A673 (cell line): ENCODE results near the gene COL4A1. TPM values are rescaled to one million over a fixed set of nuclear protein-coding genes. Genes with fewer than 3 reads are reported as not detected.

Experiments
- BruUV-seq: library from RNA; stranded (reverse); fragments of 400-500 nt; replicated peaks from 2 replicates; lab custom pipeline; 2021; lab: Mats Ljungman, UMichigan
- CTCF ChIA-PET: fragments of 300-600 bp; sonication (Branson Sonifier 250); formaldehyde crosslinking; loops from one replicate; lab custom pipeline; 2022; ENCODE audit warnings: antibody characterized with exemption; lab: Charles Lee
- POLR2A ChIA-PET: fragments of 300-600 bp; sonication (Branson Sonifier 250); formaldehyde crosslinking; loops from one replicate; lab custom pipeline; 2022; ENCODE audit warnings: antibody characterized with exemption; ENCODE audit not compliant: low non-redundant PET; lab: Charles Lee
- DNase-seq: peaks from one replicate; pipeline ENCODE4 v3.0.0-alpha.2; 2015; ENCODE audit warnings: low spot score
- H3K27ac ChIP-seq: fragments of 200-600 bp; sonication (generic); 2 replicates; pipeline ENCODE4 v1.5.1; 2016; ENCODE audit warnings: mixed run types, low read depth, mild to moderate bottlenecking, mixed read lengths, antibody characterized with exemption, low read length; ENCODE audit not compliant: poor library complexity, severe bottlenecking
- H3K27me3 ChIP-seq: fragments of 200-600 bp; sonication (generic); replicated peaks from 2 replicates; pipeline ENCODE4 v1.6.1; 2017; ENCODE audit warnings: mixed run types, low read depth, mild to moderate bottlenecking, mixed read lengths, antibody characterized with exemption, low read length; ENCODE audit not compliant: insufficient read depth, poor library complexity
- H3K36me3 ChIP-seq: fragments of 200-600 bp; sonication (generic); 2 replicates; pipeline ENCODE4 v1.6.1; 2016; ENCODE audit warnings: mixed run types, mild to moderate bottlenecking, mixed read lengths, antibody characterized with exemption, low read length; ENCODE audit not compliant: insufficient read depth, poor library complexity, severe bottlenecking
- H3K4me1 ChIP-seq: fragments of 200-600 bp; sonication (generic); 2 replicates; pipeline ENCODE4 v1.6.1; 2017; ENCODE audit warnings: mixed run types, mild to moderate bottlenecking, mixed read lengths, antibody characterized with exemption, low read length; ENCODE audit not compliant: insufficient read depth, poor library complexity, severe bottlenecking
- H3K4me3 ChIP-seq: fragments of 200-600 bp; sonication (generic); 2 replicates; pipeline ENCODE4 v1.5.1; 2016; ENCODE audit warnings: low read depth, mixed run types, mild to moderate bottlenecking, mixed read lengths, low read length; ENCODE audit not compliant: poor library complexity, severe bottlenecking
- H3K9me3 ChIP-seq: fragments of 200-600 bp; sonication (generic); 2 replicates; pipeline ENCODE4 v1.6.1; 2016; ENCODE audit warnings: mixed run types, low read depth, mild to moderate bottlenecking, mixed read lengths, antibody characterized with exemption, low read length; ENCODE audit not compliant: poor library complexity, severe bottlenecking
- CTCF ChIP-seq: fragments of 300-800, 200-600 bp; sonication (generic); conservative IDR thresholded peaks from 2 replicates; pipeline ENCODE4 v1.5.1; 2017; ENCODE audit warnings: low read depth, mild to moderate bottlenecking, antibody characterized with exemption, low read length, moderate library complexity, mixed read lengths
- EZH2 ChIP-seq: fragments of 200-600 bp; sonication (generic); IDR thresholded peaks from 2 replicates; pipeline ENCODE4 v1.6.1; 2017; ENCODE audit warnings: borderline replicate concordance, low read depth, mild to moderate bottlenecking, mixed read lengths, antibody characterized with exemption, low read length; ENCODE audit not compliant: poor library complexity, severe bottlenecking
- intact Hi-C: fragments of 100-400 bp; cut with micrococcal nuclease; formaldehyde crosslinking; loops from one replicate; pipeline ENCODE4 v1.10.0; 2022; ENCODE audit not compliant: unreplicated experiment
- total RNA-seq: library from RNA; stranded (reverse); gene quantifications from 2 replicates; pipeline ENCODE4 v1.2.3, GENCODE V29; 2021

Gene COL4A1
- total RNA-seq, 1 experiment from 2014 or later, result 83.9 TPM

DNA sequence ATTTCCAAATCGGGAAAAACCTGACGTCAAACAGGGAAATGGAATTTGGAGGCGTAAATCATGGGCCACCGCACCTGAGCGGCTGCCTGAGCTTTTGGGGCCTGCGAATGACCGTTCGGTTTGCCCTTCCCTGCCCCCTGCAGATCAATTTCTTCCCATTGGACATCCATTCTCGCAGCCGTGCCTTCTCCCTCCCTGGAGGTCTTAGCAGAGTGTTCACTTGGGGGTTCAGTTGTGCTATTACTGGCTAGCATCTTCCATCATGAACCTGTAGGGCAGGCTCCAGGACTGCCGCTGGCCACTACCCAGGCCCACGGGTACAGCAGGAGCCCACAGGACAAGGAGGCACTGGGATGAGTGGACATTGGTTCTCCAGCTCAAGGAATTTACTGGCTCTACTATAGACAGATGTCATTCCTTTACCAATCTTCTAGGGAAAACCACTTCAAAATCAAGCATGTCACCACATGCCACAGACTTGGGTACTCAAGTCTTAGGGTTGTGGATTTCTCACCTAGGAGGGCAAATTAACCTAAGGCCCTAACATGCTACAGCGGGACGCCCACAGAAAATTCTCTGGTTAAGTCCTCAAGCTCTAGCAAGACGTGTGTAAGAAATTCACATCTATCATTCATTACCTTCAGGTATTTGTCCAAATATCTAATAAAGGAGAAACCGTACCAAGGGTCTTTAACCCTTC is 75.5 kb downstream of the COL4A1 start:
- no peak for DNase-seq
- H3K4me3 ChIP-seq, result no peak overlapping the region
- BruUV-seq, result no TSS peak
- no peaks in the 10 kb centered on the region for H3K9me3 ChIP-seq
- POLR2A ChIA-PET, result no interaction called here
- CTCF ChIA-PET, result no interaction called here
- intact Hi-C loops, result no loop called here
- no peaks in the 10 kb centered on the region for H3K27me3 ChIP-seq
- H3K36me3 ChIP-seq, result no peaks in the 10 kb centered on the region
- TF ChIP-seq EZH2 (no peak), CTCF (no peak)
- peaks cover 50% of the 10 kb centered on the region for H3K4me1 ChIP-seq
- H3K27ac ChIP-seq, result no peak overlapping the region

DNA sequence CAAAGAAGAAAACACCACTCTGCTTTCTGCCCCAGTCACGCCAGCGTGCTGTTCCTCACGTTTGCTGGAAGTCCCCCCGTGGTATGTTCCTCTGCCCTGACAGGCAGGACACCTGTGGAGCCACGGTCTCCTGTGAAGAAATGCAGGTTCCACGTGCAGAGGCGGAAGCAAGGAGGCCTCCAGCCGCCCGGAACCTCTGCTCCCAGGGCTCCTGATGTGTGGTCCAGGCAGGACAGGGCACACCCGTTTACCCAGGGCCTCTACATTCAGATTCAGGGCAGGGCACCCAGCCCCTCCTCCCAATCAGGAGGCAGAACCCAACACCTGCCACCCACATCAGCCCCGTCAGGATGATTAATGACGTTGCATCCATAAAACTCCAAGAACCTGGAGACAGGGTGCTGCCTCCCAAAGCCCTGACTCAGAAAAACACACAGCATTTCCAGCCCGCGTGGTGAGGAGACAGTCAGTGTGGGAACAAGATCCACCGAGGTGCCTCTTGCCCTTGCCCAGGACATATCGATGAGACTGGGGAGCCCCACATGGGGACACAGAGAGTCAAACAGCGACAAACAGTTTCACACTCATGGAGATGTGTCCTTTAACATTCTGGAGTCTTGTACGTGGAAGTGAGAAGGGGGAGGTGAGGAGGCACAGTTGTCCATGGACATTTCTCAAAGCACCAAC is 76.2 kb downstream of the COL4A1 start:
- TF ChIP-seq CTCF (no peak), EZH2 (no peak)
- no TSS peak for BruUV-seq
- Histone ChIP-seq H3K27me3 (no peaks in the 10 kb centered on the region), H3K4me3 (no peak overlapping the region), H3K9me3 (no peaks in the 10 kb centered on the region), H3K27ac (no peak overlapping the region), H3K36me3 (no peaks in the 10 kb centered on the region), H3K4me1 (peaks cover 50% of the 10 kb centered on the region)
- ChIA-PET POLR2A (no interaction called here), CTCF (no interaction called here)
- intact Hi-C loops, result no loop called here
- no peak for DNase-seq

DNA sequence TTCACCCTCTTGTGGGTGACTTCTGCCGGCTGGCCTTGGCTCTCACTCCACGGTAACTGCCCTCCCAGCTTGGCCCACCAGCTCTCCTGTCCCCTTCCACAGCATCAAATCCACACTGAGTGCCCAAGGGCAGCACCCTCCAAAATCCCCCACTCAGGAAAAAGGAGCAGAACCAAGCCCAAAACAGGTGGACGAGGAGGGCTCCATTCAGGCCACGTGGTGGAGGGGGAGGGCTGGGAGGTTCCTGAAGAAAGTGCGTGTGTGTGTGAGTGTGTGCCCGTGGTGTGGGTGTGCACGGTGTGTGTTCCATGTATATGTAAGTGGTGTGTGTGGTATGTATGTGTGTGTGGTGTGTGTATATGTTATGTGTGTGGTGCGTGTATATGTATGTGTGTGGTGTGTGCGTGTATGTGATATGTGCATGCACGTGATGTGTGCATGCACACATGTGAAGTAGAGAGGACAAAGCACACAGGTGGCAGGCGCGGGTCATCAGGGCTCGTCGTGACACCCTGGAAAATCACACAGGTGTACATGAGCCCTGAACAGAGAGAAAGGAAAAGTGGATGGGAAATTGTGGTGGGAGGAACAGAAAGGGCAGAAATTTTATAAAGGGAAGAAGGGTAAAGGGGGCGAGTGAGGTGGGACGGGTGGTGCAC is 76.9 kb downstream of the COL4A1 start:
- no peaks in the 10 kb centered on the region for H3K9me3 ChIP-seq
- POLR2A ChIA-PET, result no interaction called here
- CTCF ChIA-PET, result no interaction called here
- intact Hi-C loops, result loop anchor here (2.0 to 10.0 kb wide), 2 partner anchors 77 to 485 kb away; partner anchors contain the start of genes COL4A1, COL4A2 and ING1
- H3K36me3 ChIP-seq, result no peaks in the 10 kb centered on the region
- no peaks in the 10 kb centered on the region for H3K27me3 ChIP-seq
- DNase-seq, result no peak
- no peak overlapping the region for H3K27ac ChIP-seq
- no peak overlapping the region for H3K4me3 ChIP-seq
- no peak for TF ChIP-seq CTCF
- TF ChIP-seq EZH2, result no peak
- BruUV-seq, result no TSS peak
- peaks cover 50% of the 10 kb centered on the region for H3K4me1 ChIP-seq
